GM12874 (cell line): Measurements from ENCODE around the gene LCE7A.

Experiments
- CTCF ChIP-seq: IDR thresholded peaks from 2 replicates; pipeline ENCODE4 v1.5.1; 2011; ENCODE audit warnings: low read depth, mild to moderate bottlenecking, control low read depth, low read length, moderate library complexity; ENCODE audit not compliant: insufficient read depth

The LCE7A gene

GRCh38 chr1:152859696-152860095 lies at the start of gene LCE7A:
TSS of gene LCE7A (plus strand) at chr1:152859996. CDS start at chr1:152860698, 702 bp downstream.
- TF ChIP-seq CTCF: no peak

GRCh38 chr1:152811050-152811449 lies 48.7 kb upstream of the LCE7A start:
- no peak for TF ChIP-seq CTCF

GRCh38 chr1:152811671-152812070 lies 48.1 kb upstream of the LCE7A start, which contains the start of gene LCE1B:
TSS of gene LCE1B (plus strand) at chr1:152811971. CDS start at chr1:152812447, 476 bp downstream.
- TF ChIP-seq CTCF: no peak

GRCh38 chr1:152817309-152817708 lies 42.5 kb upstream of the LCE7A start:
- TF ChIP-seq CTCF: no peak

- no peak for TF ChIP-seq CTCF
Measured at GRCh38 chr1:152823294-152823693, 36.5 kb upstream of the LCE7A start.

- TF ChIP-seq CTCF: no peak
Measured at GRCh38 chr1:152824964-152825363, 34.8 kb upstream of the LCE7A start.

- TF ChIP-seq CTCF: no peak
Measured at GRCh38 chr1:152827173-152827572, 32.6 kb upstream of the LCE7A start, which contains the start of gene LCE1A. TSS of gene LCE1A (plus strand) at chr1:152827473. CDS start at chr1:152827473, 0 bp downstream.
